ENCODE data around the gene GPR161.

DNA sequence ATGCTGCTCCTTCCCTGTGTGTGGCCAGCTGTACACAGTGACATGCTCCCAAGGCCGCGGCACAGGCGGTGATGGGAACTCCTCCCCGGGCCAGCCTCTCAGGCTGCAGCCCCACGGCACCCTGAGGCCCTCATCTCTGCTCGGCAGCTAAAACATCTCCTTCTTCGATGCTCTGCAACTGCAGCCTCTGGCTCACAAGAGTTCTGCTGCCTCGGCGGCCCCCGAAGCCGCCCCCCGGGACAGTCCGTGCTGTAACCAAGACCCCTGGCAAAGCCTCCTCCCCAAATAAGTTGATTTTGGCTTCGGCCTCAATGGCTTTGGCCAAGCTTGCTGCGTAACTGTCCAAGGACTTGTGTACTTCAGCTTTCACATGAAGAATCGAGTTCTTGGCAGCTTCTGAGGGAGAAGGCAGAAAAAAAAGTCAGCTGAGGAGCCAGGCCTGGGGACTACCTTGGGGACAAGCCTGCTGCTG is 51.3 kb downstream of the GPR161 start:
- TF ChIP-seq, protein P1, sequence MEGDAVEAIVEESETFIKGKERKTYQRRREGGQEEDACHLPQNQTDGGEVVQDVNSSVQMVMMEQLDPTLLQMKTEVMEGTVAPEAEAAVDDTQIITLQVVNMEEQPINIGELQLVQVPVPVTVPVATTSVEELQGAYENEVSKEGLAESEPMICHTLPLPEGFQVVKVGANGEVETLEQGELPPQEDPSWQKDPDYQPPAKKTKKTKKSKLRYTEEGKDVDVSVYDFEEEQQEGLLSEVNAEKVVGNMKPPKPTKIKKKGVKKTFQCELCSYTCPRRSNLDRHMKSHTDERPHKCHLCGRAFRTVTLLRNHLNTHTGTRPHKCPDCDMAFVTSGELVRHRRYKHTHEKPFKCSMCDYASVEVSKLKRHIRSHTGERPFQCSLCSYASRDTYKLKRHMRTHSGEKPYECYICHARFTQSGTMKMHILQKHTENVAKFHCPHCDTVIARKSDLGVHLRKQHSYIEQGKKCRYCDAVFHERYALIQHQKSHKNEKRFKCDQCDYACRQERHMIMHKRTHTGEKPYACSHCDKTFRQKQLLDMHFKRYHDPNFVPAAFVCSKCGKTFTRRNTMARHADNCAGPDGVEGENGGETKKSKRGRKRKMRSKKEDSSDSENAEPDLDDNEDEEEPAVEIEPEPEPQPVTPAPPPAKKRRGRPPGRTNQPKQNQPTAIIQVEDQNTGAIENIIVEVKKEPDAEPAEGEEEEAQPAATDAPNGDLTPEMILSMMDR (IDR thresholded peaks at IDR 0.05): no peak
- TF ChIP-seq POLR2A (IDR thresholded peaks at IDR 0.05) (no peak), EP300 (IDR thresholded peaks at IDR 0.05) (no peak)
